Fibroblast of gingiva (primary cell): ENCODE results near the gene CKAP5.
A peak's percentile ranks its signal among the peaks of the same experiment; 100 is the strongest.
"Not testable (repeated sequence)": the region's sequence is repeated elsewhere in the genome, so short reads cannot be mapped to it uniquely, and the experiment has no call there.

Experiments
- DNase-seq: peaks from one replicate; pipeline ENCODE4 v3.0.0-alpha.2; 2011; ENCODE audit warnings: low read depth

Gene CKAP5

DNA sequence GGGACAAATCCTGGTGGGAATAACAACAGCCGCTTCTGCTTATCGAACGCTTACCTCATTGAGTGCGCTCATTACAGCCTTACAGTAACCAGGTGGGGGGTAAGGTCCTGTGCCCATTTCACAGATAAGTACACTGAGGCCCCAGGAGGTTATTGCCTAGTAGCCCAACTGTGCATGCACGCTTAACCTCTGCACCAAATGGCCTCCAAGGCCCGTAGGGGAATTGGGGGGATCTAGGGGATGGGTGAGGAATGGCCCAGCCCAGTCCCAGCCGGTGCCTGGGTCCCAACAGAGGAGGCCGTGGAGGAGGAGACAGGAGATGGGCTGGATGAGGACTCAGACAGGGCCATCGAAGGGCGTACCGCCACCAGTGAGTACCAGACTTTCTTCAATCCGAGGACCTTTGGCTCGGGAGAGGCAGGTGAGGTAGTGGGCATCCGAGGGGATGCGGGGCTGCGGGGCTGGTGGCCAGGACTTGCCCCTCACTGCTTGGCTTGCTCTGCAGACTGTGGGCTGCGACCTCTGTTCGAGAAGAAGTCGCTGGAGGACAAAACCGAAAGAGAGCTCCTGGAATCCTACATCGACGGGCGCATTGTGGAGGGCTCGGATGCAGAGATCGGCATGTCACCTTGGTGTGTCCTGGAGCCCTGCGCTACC is 119.7 kb downstream of the CKAP5 start:
- no peak for DNase-seq

DNA sequence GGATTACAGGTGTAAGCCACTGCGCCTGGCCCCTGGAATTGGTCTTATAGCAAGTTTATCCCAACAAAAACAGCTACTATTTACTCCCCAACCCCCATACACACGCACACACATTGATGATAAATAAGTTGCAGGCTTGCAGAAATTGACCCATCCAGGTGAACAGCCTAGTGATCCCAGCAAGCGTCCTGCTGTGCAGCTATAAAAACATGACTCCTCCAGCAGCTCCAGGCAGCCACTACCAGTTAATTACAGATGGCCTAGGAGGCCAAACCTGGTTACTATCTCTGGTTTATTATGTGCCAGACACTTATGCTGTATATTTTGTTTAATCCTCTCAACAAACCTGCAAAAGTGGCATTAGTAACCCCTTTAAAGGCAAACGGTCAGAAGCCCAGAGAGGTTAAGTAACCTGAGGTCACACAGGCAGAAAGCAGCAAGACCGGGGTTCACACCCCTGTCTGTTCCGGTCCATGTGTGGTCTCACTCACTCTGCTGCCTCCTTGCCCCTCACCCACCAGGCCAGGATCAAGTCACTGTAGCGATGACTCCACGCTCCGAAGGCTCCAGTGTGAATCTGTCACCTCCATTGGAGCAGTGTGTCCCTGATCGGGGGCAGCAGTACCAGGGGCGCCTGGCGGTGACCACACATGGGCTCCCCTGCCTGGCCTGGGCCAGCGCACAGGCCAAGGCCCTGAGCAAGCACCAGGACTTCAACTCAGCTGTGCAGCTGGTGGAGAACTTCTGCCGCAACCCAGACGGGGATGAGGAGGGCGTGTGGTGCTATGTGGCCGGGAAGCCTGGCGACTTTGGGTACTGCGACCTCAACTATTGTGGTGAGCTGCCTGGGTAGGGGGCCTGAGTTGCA is 120.5 kb downstream of the CKAP5 start:
- no peak for DNase-seq

DNA sequence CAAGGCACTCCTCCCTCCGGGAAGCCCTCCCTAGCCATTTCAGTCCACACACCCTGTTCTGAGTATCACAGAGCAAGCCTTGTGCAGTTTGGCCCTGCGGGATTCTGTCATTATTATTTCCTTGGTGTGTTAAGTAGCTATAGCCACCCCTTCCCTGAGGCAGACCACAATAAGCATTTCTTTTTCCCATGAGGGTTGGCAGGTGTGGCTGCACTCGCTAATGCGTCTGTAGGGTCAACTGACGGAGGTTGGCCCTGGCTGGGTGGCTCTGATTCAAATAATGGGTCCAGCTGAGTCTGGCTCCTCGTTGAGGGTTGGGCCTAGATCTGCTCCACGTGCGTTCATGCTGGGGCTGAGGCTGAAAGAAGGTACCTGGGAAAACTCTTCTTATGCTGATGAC is 122.0 kb downstream of the CKAP5 start:
- no peak for DNase-seq

DNA sequence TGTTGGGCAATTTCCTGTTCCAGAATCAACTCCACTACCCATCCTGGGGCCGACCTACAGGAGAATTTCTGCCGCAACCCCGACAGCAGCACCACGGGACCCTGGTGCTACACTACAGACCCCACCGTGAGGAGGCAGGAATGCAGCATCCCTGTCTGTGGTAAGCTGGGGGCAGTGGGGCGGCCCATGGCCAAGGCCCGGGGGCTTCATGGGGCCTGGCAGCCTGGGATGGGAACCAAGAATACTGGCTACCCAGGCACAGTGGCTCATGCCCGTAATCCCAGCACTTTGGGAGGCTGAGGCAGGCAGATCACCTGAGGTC is 122.8 kb downstream of the CKAP5 start:
- DNase-seq = no peak

DNA sequence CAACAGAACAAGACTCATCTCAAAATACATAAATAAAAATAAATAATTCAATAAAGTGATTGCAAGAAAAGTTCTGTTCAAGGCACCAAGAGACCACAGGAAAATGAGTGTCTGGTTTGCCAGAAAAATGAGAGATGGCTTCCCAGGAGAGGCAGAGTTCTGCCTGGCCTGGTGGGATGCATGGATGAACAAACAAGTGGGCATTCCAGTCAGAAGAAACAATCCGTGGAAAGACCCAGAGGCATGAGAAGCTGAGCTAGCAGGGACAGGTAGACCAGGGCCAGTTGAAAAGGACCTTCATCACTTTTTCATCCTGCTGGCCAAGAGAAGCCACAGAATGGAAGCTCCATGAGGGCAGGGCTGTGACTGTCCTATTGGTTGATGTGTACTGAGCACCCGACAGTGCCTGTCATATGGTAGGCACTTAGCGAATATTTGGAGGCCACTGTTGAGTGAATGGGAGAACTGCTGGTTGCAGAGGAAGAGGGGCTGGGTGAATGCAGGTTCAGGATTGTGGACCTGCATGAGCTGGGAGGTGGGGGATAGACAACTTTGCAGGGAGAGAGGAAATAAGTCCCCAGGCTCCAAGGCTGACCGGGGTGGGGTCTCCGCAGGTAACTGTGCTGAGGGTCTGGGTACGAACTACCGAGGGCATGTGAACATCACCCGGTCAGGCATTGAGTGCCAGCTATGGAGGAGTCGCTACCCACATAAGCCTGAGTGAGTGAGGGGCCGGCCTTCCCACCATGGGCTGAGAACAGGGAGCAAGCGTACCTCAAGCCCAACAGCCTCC is 123.3 kb downstream of the CKAP5 start:
- DNase-seq = no peak

DNA sequence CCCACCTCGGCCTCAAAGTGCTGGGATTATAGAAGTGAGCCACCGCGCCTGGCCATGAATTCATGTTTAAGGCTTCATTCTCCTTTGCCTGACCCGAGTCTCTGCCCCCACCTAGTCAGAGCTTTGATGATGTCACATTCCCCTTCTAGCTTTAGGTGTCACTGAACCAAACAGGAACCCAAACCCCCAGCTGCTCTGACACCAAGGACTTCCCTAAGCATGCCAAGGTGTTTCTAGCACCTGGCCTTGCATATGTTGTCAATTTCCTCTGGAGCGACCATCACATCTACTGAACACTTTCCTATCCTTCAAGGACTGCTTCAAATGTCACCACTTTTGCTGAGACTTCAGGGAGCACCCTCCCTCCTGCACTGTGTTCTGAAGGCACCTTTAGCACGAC is 124.8 kb downstream of the CKAP5 start:
- no peak for DNase-seq

DNA sequence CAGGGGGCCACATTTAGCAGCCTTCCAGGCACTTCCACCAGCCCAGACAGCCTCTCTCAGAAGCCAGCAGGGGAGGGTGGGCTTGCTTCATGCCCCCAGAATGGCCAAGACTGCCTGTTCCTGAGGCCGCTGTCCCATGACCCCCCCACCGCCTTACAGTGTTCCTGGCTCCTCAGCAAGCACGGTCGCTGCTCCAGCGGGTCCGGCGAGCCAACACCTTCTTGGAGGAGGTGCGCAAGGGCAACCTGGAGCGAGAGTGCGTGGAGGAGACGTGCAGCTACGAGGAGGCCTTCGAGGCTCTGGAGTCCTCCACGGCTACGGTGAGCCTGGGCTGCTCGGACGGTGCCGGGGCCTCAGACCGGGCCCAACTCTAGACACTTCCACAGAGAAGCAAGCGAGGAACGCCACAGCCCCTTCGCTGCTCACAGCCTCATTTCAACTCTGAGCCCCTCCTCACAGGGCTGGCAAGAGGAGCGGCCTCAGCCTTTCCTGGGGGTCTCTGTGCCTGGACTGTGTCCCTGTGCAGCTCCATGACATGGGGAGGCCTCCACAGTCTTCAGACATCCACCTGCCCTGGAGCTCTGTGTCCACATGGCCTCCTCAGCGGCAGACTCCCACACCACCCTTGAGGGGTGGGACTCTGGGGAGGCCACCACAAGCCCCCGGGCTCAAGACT is 126.4 kb downstream of the CKAP5 start:
- DNase-seq = no peak

DNA sequence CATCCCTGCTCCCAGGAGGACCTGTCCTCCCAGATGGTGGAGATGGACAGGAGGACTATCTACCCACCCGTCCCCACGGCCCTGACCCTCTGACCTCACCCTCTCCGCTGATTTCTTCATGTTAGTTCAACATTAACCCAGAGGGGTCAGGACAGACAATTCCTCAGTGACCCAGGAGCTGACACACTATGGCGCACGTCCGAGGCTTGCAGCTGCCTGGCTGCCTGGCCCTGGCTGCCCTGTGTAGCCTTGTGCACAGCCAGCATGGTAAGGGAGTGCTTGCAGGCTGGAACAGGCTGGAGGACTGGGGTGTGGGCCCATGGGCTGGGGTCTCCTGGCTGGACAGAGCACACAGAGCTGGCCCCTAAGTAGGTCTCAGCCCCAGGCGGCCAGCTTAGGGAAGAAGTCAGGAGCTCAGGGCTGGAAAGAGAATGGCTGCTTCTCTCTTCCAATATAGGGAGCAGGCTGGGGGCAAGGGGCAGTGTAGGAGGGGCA is 127.0 kb downstream of the CKAP5 start, which contains the start of gene F2:
Gene F2, plus strand, starts transcription at position 166 of the 495 bp plus-strand sequence. Its CDS starts 23 bp downstream, at position 189.
- no peak for DNase-seq

DNA sequence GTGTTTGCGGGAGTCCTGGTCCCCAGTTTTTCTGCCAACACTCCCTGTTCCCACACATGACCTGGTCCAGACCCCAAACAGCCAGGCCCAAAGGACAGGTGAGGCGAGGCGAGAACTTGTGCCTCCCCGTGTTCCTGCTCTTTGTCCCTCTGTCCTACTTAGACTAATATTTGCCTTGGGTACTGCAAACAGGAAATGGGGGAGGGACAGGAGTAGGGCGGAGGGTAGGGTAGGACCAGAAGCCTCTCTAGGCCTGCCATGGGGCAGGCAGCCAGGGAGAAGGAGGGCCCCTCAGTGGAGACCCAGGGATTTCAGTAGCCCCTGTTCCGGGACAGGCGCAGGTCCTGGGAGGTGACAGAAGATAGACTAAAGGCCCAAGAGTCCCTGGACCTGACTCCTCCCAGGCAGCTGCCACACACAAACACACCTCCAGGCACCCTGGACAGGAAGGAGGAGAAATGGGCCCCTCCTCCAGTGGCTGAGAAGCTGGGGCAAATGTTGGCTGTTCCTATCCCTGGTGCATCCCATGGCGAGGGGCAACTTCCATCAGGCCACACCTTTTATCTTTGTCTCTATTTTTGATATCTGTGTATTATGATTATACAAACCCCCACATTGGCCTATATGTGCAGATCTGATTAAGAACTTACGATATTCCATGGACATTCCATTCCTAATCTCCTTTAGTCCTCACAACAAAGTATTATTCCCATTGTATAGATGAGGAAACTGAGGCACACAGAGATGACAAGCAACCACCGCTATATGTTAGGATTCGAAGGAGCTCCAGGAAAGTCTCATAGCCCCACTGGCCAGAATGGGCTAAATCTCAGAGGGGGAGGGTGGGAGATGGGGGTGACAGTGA is 127.7 kb downstream of the CKAP5 start:
- DNase-seq = no peak

DNA sequence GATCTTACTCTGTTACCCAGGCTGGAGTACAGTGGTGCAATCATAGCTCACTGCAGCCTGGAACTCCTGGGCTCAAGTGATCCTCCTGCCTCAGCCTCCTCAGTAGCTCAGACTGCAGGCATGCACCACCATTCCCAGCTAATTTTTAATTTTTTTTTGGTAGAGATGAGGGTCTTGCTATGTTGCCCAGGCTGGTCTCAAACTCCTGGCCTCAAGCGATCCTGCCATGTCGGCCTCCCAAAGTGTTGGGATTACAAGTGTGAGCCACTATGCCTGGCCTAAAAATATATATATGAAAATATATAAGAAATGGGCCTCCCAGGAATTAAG is 128.3 kb downstream of the CKAP5 start:
- DNase-seq = not testable (repeated sequence)

DNA sequence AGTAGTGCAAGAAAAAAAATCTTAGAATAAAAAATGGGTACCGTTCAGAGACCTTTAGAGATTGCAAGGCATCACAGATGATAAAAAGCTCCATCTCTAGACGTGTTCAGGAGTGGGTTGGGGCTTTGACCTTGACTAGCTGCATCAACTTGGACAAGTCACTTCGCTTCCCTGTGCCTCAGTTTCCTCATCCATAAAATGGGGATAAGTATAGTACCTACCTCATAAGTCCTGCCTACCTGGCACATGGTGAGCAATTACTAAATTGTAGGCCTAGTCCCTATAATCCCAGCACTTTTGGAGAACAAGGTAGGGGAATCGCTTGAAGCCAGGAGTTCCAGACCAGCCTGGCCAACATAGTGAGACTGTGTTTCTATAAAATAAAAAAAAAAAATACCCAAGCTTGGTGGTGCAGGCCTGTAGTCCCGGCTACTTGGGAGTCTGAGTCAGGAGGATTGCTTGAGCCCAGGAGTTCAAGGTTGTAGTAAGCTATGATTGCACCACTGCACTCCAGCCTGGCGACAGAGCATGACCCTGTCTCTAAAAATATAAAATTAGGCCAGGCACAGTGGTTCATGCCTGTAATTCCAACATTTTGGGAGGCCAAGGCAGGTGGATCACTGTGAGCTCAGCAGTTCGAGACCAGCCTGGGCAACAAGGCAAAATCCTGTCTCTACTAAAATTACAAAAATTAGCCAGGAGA is 133.1 kb downstream of the CKAP5 start:
- no peak for DNase-seq

DNA sequence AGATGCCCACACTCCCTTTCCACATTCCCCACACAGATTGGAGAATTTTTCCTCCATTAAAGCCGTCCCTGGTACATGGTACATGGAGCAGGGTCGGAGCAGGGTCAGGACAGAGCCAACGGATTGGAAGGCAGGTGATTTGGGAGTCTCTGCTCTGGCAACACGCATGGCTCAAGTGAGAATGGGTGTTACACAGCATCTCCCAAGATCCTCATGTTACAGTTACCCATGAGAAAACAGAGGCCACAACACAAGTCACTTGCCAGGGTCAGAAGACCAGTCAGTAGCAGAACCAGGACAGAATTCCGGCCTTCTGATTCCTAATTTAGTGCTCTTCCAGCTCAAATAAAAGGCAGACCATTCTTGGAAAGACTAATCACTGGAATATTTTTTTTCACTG is 134.8 kb downstream of the CKAP5 start:
- DNase-seq = peak; percentile 21

DNA sequence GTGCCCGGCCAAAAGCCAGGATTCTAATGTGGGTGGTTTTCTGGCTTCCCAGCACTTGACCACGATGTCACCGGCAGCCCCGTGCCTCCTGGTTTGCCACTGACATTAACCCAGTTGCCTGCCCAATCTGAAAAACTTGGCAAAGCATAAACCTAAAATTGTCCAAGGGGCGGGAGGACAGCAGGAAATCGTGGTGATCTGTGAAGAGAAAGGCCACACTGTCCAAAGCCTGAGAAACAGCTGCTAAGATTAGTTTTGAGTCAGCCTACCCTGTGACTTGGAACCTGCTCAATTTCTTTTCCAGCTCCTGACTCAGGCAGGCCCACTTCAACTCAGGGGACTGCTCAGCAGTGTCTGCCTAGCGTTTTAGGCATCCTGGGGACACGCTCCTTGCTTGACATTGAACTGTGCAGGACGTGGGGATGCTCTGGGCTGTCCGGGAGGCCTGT is 135.2 kb downstream of the CKAP5 start:
- peak; percentile 89 for DNase-seq

DNA sequence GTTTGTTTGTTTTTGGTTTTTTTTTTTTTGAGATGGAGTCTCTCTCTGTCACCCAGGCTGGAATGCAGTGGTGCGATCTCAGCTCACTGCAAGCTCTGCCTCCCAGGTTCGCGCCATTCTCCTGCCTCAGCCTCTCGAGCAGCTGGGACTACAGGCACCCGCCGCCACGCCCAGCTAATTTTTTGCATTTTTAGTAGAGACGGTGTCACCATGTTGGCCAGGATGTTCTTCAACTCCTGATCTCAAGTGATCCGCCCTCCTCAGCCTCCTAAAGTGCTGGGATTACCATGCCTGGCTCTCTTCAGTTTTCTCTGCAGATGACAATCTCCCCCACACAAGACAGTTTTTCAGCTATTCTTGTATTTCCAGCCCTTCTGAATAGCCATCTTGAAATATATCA is 136.7 kb downstream of the CKAP5 start:
- DNase-seq = not testable (repeated sequence)

DNA sequence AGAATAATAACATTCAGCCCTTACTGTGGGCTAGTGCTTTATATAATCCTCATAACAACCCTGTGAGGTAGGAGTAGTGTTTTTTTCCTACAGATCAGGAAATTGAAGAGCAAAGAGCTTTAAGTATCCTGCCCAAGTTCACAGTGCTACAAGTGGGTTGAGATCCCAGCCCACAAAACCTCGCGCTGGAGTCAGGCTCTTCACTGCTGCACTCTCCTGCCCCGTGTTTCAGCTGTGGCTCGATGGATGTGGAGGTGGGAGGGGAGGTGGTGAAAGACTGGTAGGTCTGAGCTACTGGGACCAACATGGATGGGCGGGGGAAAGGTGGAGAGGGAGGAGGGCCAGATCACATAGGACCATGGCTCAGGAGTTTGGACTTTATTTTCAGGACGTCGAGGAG is 139.2 kb downstream of the CKAP5 start:
- no peak for DNase-seq

DNA sequence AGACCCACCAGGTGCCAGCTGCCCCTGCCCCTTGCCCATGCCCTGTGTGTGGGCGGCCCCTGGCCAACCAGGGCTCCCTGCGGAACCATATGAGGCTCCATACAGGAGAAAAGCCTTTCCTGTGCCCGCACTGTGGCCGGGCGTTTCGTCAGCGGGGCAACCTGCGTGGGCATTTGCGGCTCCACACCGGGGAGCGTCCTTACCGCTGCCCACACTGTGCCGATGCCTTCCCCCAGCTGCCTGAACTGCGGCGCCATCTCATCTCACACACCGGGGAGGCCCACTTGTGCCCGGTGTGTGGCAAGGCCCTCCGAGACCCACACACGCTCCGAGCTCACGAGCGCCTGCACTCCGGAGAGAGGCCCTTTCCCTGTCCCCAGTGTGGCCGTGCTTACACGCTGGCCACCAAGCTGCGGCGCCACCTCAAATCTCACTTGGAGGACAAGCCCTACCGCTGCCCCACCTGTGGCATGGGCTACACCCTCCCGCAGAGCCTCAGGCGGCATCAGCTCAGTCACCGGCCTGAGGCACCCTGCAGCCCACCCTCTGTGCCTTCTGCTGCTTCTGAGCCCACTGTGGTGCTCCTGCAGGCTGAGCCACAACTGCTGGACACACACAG is 140.9 kb downstream of the CKAP5 start:
- DNase-seq = no peak

DNA sequence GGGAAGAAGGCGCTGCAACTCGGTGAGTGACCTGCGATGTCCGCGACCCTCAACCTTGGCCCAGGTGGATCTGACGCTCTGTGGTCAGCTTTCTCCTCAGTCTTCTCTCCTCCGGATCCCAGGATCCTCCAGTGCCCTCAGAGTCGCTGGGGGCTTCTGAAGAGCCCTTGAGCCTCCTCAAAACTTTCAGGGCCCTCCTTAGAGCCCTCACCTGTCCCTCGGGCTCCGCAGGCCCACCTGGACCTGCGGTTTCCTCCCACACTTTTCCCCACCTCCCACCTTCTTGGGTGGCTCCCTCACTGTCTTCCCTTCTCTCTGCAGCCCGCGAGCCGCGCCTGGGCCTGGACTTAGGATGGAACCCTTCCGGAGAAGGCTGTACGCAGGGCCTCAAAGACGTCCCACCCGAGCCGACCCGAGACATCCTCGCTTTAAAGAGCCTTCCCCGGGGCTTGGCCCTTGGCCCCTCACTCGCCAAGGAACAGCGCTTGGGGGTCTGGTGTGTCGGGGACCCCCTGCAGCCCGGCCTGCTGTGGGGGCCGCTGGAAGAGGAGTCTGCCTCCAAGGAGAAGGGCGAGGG is 144.9 kb downstream of the CKAP5 start:
- no peak for DNase-seq

DNA sequence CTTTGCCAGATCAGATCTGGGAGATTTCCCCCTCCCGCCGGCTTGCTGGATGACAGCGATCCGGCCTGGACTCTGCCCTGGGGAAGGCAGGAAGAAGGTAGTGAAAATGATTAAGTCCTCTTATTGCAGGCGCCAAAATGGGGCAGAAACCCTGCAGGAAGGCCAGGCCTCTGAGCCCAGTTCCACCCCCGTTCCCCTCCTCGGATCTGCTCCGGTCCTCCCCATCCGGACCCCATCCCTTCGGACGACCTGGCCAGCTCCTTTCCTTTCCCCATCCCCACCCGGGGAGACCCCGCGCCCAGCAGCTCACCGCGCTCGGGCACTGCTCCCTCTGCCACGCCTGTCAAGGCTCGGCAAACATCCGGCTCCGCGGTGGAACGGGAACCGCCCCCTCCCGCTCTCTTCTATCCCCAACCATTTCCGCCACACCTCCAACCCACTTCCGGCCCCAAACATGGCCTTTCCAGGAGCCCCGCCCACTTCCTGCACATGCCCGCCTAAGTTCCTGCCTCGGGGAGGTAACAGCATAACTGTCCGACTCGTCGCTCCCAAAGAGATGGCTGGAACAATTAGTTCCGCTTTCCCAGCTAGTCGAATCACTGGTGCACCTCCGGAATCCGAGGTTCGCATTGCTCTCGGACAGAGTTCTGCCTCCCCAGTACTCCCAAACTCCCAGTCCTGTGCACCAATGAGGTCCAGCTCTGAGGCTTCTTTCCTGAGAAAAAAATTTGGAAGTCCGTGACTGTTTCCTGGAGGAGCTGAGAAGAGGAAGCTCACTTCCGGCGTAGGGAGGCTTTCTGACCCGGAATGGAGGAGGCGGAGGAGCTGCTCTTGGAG is 145.6 kb downstream of the CKAP5 start, which contains the start of the genes ARHGAP1 and ZNF408:
Gene ARHGAP1, minus strand, starts transcription at position 379 of the 837 bp plus-strand sequence. CDS start 4,512 bp downstream, outside the sequence.
Gene ZNF408, plus strand, starts transcription at position 791 of the 837 bp plus-strand sequence. Its CDS starts 17 bp downstream, at position 808.
- DNase-seq = peak; percentile 98
